Measurements from ENCODE around the gene MSI2.

Gene MSI2

DNA sequence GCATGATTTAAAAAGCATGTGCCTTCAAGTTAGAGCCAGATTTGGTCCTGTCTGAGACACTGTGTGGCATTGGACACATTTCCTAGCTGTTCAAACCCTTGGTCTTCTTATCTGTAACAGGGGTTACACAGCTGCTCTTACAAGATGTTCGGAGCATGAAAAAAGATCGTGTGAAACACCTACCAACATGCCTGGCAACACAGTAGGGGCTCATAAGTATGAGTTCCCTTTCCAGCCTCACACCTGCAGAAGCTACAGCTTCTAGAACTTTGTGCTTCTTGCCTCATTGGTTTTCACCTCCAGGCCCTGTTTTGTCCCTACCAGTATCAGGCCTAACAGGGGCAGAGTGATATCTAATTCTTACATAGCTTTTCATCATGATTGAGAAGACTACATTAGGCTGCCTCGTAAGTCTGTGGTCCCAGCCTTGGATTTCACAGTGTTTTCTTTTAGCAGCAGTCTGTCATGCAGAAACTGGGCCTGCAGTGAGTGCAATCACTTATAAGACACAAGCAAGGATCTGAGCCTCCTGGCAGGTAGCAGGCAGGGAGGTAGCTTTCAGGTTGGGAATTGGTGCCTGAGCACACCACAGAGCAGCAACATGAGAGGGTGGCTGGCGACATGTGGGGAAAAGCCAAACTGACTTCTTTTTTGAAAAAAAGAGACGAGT is 410.0 kb downstream of the MSI2 start:
- Histone ChIP-seq H3K4me3 (ENCODE audit: low read depth, low read length, poor library complexity, severe bottlenecking) (no peak overlapping the region), H3K4me2 (ENCODE audit: low read length) (no peak overlapping the region; the same call in 1 of the 2 replicates), H2AFZ (ENCODE audit: low read length) (no peak overlapping the region), H3K9ac (ENCODE audit: low read length) (peak overlapping the region; percentile 17; the same call in 1 of the 2 replicates), H3F3A (ENCODE audit: insufficient read depth, low read length) (no peaks in the 10 kb centered on the region; the same call in 1 of the 2 replicates), H3K36me3 (ENCODE audit: insufficient read depth, low read length) (peaks cover 43% of the 10 kb centered on the region), H3K79me2 (ENCODE audit: insufficient read depth, low read length) (no peaks in the 10 kb centered on the region), H3K27me3 (ENCODE audit: insufficient read depth, low read length) (no peaks in the 10 kb centered on the region), H4K20me1 (ENCODE audit: insufficient read depth, low read length) (no peaks in the 10 kb centered on the region), H3K27ac (ENCODE audit: low read depth, low read length, poor library complexity, severe bottlenecking) (peak overlapping the region; percentile 87), H3K9me2 (ENCODE audit: low read depth, low read length) (no peaks in the 10 kb centered on the region), H3K4me1 (ENCODE audit: insufficient read depth, low read length, severe bottlenecking) (peaks cover 46% of the 10 kb centered on the region), H3K9me3 (ENCODE audit: low read length) (no peaks in the 10 kb centered on the region)
- no peak for TF ChIP-seq CTCF (IDR thresholded peaks at IDR 0.05; ENCODE audit: low read length)
- TF ChIP-seq EZH2 (IDR thresholded peaks at IDR 0.05; ENCODE audit: borderline replicate concordance, low read length), result no peak

GRCh38 chr17:57666946-57667345 is 410.6 kb downstream of the MSI2 start:
- Histone ChIP-seq H2AFZ (ENCODE audit: low read length) (no peak overlapping the region), H3K36me3 (ENCODE audit: insufficient read depth, low read length) (peaks cover 38% of the 10 kb centered on the region), H3K4me2 (ENCODE audit: low read length) (no peak overlapping the region), H3F3A (ENCODE audit: insufficient read depth, low read length) (no peaks in the 10 kb centered on the region; the same call in 1 of the 2 replicates), H3K79me2 (ENCODE audit: insufficient read depth, low read length) (no peaks in the 10 kb centered on the region), H3K9ac (ENCODE audit: low read length) (peak overlapping the region; percentile 17; the same call in 1 of the 2 replicates), H4K20me1 (ENCODE audit: insufficient read depth, low read length) (no peaks in the 10 kb centered on the region), H3K27ac (ENCODE audit: low read depth, low read length, poor library complexity, severe bottlenecking) (peak overlapping the region; percentile 87), H3K4me1 (ENCODE audit: insufficient read depth, low read length, severe bottlenecking) (peaks cover 53% of the 10 kb centered on the region), H3K27me3 (ENCODE audit: insufficient read depth, low read length) (no peaks in the 10 kb centered on the region), H3K9me2 (ENCODE audit: low read depth, low read length) (no peaks in the 10 kb centered on the region), H3K4me3 (ENCODE audit: low read depth, low read length, poor library complexity, severe bottlenecking) (no peak overlapping the region), H3K9me3 (ENCODE audit: low read length) (no peaks in the 10 kb centered on the region)
- TF ChIP-seq EZH2 (IDR thresholded peaks at IDR 0.05; ENCODE audit: borderline replicate concordance, low read length) (no peak), CTCF (IDR thresholded peaks at IDR 0.05; ENCODE audit: low read length) (no peak)

DNA sequence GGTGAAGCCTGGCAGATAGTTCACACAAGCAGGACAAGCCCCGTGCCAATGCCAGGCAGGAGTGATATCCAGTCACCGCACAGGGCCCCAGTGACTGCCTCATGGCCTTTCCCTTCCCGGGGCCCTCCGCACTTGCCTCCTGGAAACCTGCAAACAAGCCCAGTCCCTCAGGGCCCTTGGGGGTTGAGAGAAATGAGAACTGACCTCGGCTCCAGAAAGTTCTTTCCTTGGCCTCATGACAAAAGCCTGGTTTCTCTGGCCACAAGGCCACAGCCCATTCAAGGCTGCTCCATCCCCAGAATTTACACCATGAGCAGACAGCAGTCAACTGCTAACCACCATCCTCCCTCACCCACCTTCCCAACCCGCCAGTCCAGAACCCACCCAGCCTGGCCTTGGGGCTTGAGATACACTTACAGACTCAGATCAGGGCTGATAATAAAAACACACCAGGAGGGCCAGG is 411.2 kb downstream of the MSI2 start:
- Histone ChIP-seq H3K79me2 (ENCODE audit: insufficient read depth, low read length) (no peaks in the 10 kb centered on the region), H2AFZ (ENCODE audit: low read length) (no peak overlapping the region), H3K27me3 (ENCODE audit: insufficient read depth, low read length) (no peaks in the 10 kb centered on the region), H3K4me2 (ENCODE audit: low read length) (no peak overlapping the region), H3K9me2 (ENCODE audit: low read depth, low read length) (no peaks in the 10 kb centered on the region), H3F3A (ENCODE audit: insufficient read depth, low read length) (no peaks in the 10 kb centered on the region; the same call in 1 of the 2 replicates), H4K20me1 (ENCODE audit: insufficient read depth, low read length) (no peaks in the 10 kb centered on the region), H3K9me3 (ENCODE audit: low read length) (no peaks in the 10 kb centered on the region), H3K9ac (ENCODE audit: low read length) (no peak overlapping the region), H3K4me3 (ENCODE audit: low read depth, low read length, poor library complexity, severe bottlenecking) (no peak overlapping the region), H3K4me1 (ENCODE audit: insufficient read depth, low read length, severe bottlenecking) (peaks cover 58% of the 10 kb centered on the region), H3K36me3 (ENCODE audit: insufficient read depth, low read length) (peaks cover 38% of the 10 kb centered on the region), H3K27ac (ENCODE audit: low read depth, low read length, poor library complexity, severe bottlenecking) (peak overlapping the region; percentile 87)
- TF ChIP-seq EZH2 (IDR thresholded peaks at IDR 0.05; ENCODE audit: borderline replicate concordance, low read length) (no peak), CTCF (IDR thresholded peaks at IDR 0.05; ENCODE audit: low read length) (no peak)
